Measurements from ENCODE around the gene SARDH. TPM values are rescaled to one million over a fixed set of nuclear protein-coding genes. Genes with fewer than 3 reads are reported as not detected.

The SARDH gene
- total and polyA plus RNA-seq, 2 of the 13 experiments (the other 11 are each of a cell fraction or from before 2014, with no cell fraction given) = 11.6 to 34.9 TPM

DNA sequence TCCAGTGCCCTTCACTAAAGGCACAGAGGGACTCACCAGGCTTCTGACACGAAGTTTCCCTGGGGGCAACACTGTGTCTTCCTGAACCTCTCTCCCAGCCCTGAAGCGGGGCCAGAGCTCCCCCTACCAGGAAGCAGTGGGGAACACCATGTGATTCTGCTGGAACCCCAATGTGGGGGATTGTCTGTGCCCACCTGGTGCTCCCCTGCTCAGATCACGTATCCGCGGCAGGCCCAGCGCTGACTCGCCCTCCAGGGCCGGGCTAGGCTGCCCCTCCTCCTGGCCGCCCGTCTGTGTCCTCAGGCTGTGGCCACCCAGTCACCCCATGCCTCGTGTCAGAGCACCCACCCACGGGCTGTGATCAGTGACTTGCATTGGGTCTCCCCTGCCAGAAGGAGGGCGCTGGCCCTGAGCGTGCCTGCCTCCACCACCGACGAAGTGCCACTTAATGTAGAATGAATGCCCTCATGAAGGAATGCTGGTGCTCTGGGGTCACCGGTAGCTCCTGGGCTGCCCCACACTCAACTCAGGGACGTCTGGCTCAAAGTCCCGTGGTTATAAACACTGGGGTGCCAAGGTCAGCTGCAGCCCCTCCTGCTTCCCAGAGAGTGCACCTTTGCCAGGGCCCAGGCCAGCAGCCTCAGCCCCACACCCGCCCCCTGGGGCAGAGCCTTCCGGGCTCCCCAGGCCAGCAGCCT is 22.1 kb downstream of the SARDH start (continued):
- TF ChIP-seq, protein P1, sequence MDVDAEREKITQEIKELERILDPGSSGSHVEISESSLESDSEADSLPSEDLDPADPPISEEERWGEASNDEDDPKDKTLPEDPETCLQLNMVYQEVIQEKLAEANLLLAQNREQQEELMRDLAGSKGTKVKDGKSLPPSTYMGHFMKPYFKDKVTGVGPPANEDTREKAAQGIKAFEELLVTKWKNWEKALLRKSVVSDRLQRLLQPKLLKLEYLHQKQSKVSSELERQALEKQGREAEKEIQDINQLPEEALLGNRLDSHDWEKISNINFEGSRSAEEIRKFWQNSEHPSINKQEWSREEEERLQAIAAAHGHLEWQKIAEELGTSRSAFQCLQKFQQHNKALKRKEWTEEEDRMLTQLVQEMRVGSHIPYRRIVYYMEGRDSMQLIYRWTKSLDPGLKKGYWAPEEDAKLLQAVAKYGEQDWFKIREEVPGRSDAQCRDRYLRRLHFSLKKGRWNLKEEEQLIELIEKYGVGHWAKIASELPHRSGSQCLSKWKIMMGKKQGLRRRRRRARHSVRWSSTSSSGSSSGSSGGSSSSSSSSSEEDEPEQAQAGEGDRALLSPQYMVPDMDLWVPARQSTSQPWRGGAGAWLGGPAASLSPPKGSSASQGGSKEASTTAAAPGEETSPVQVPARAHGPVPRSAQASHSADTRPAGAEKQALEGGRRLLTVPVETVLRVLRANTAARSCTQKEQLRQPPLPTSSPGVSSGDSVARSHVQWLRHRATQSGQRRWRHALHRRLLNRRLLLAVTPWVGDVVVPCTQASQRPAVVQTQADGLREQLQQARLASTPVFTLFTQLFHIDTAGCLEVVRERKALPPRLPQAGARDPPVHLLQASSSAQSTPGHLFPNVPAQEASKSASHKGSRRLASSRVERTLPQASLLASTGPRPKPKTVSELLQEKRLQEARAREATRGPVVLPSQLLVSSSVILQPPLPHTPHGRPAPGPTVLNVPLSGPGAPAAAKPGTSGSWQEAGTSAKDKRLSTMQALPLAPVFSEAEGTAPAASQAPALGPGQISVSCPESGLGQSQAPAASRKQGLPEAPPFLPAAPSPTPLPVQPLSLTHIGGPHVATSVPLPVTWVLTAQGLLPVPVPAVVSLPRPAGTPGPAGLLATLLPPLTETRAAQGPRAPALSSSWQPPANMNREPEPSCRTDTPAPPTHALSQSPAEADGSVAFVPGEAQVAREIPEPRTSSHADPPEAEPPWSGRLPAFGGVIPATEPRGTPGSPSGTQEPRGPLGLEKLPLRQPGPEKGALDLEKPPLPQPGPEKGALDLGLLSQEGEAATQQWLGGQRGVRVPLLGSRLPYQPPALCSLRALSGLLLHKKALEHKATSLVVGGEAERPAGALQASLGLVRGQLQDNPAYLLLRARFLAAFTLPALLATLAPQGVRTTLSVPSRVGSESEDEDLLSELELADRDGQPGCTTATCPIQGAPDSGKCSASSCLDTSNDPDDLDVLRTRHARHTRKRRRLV (CRISPR knock-in tag; IDR thresholded peaks at IDR 0.05) = 0 out of 2 replicates have a peak, but pooled peaks have one; percentile 59
- no peak for TF ChIP-seq ARNT (IDR thresholded peaks at IDR 0.05)
- no peak for TF ChIP-seq SOX13 (IDR thresholded peaks at IDR 0.05)
- peak in 1 of 2 experiments; percentile 45; a peak in 1 of 4 replicates for TF ChIP-seq SOX13 (CRISPR knock-in tag; conservative IDR thresholded peaks at IDR 0.05 in 1 of 2, IDR thresholded peaks at IDR 0.05 in 1 of 2)
- TF ChIP-seq ZNF775 (CRISPR knock-in tag; IDR thresholded peaks at IDR 0.05; ENCODE audit: borderline replicate concordance) = no peak
- no peak; the same call in 1 of the 2 replicates for TF ChIP-seq ZNF572 (CRISPR knock-in tag; IDR thresholded peaks at IDR 0.05)
- TF ChIP-seq MBD4 (IDR thresholded peaks at IDR 0.05; ENCODE audit: borderline replicate concordance, low read length) = no peak
- TF ChIP-seq ZSCAN9 (CRISPR knock-in tag; IDR thresholded peaks at IDR 0.05; ENCODE audit: borderline replicate concordance) = no peak
- TF ChIP-seq, protein P2, sequence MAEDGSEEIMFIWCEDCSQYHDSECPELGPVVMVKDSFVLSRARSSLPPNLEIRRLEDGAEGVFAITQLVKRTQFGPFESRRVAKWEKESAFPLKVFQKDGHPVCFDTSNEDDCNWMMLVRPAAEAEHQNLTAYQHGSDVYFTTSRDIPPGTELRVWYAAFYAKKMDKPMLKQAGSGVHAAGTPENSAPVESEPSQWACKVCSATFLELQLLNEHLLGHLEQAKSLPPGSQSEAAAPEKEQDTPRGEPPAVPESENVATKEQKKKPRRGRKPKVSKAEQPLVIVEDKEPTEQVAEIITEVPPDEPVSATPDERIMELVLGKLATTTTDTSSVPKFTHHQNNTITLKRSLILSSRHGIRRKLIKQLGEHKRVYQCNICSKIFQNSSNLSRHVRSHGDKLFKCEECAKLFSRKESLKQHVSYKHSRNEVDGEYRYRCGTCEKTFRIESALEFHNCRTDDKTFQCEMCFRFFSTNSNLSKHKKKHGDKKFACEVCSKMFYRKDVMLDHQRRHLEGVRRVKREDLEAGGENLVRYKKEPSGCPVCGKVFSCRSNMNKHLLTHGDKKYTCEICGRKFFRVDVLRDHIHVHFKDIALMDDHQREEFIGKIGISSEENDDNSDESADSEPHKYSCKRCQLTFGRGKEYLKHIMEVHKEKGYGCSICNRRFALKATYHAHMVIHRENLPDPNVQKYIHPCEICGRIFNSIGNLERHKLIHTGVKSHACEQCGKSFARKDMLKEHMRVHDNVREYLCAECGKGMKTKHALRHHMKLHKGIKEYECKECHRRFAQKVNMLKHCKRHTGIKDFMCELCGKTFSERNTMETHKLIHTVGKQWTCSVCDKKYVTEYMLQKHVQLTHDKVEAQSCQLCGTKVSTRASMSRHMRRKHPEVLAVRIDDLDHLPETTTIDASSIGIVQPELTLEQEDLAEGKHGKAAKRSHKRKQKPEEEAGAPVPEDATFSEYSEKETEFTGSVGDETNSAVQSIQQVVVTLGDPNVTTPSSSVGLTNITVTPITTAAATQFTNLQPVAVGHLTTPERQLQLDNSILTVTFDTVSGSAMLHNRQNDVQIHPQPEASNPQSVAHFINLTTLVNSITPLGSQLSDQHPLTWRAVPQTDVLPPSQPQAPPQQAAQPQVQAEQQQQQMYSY (CRISPR knock-in tag; IDR thresholded peaks at IDR 0.05) = no peak
- TF ChIP-seq TRAFD1 (CRISPR knock-in tag; IDR thresholded peaks at IDR 0.05; ENCODE audit: borderline replicate concordance) = 0 out of 2 replicates have a peak, but pooled peaks have one; percentile 66
